Adrenal gland (tissue), 5 donors: Measurements from ENCODE around the gene ALDH1L1.

Source experiments
- CTCF ChIP-seq, 6 experiments: fragments of 450-650 bp in 4 of 6; fragments of 200-600 bp in 2 of 6; sonication (generic) in 1 of 6; IDR thresholded peaks; 1 replicate in 5 of 6; 2 replicates in 1 of 6; pipeline versions ENCODE4 v1.5.1 to v1.8.0; 2016 to 2021; ENCODE audit warnings: antibody characterized with exemption in 6 of 6, mild to moderate bottlenecking in 2 of 6, moderate library complexity in 1 of 6
- POLR2A ChIP-seq, 2 donors: fragments of 450-650 bp; IDR thresholded peaks; one replicate each; pipeline ENCODE4 v1.6.1; 2017; ENCODE audit warnings: antibody characterized with exemption in 2 of 2, mild to moderate bottlenecking in 2 of 2, moderate library complexity in 1 of 2
- donor health status: DM: no; HTN: no; CAD: no.

DNA sequence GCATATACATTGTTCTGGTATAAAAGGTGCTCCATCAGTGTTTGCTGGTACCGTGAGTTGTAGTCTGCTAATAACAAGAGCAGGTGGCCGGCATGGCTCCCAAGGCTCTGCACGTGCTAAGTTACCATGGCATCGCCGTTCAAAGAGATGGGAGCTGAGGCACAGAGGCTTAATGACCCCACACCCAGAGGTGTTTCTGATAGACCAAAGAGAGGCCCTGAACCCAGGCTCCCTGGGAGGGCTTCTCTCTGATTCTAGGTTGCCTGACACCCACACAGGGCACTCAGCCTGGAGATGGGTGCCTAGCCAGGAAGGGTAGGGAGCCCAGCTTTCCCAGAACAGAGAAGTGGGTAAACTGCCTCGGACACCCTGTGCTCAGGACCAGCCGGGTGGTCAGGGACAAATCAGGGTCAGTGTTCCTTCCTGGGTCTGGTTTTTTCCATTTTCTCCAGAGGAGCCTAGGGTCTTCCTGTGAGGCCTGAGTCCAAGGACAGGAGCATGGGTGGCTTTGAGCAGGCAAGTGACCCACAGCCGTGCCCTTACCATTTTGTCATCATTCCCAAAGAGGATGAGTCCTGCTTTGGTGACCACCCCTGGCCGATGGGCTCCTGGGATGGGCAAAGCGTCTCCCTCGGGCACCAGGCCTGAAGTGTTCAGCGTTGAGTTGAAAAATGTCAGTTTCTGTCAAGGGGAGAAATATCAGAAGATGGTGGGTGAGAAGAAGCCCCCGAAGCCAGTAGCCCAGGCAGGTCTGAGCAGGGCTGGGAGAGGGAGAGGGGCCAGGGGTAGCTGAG, 27.3 kb downstream of the ALDH1L1 start:
- no peak for TF ChIP-seq CTCF (IDR thresholded peaks at IDR 0.05)
- no peak for TF ChIP-seq POLR2A (IDR thresholded peaks at IDR 0.05)
